Head of caudate nucleus (tissue), 42 donors: ENCODE results near the gene CALY.

Source experiments
- DNase-seq, 42 donors: peaks; one replicate each; pipeline versions ENCODE4 v3.0.0 to v3.0.0-alpha.2; 2020 to 2021; ENCODE audit warnings: mixed read lengths in 7 of 42
- intact Hi-C: fragments of 100-400 bp; cut with DNase I; formaldehyde crosslinking; loops from one replicate; pipeline ENCODE4 v1.15.0; 2022

Gene CALY

DNA sequence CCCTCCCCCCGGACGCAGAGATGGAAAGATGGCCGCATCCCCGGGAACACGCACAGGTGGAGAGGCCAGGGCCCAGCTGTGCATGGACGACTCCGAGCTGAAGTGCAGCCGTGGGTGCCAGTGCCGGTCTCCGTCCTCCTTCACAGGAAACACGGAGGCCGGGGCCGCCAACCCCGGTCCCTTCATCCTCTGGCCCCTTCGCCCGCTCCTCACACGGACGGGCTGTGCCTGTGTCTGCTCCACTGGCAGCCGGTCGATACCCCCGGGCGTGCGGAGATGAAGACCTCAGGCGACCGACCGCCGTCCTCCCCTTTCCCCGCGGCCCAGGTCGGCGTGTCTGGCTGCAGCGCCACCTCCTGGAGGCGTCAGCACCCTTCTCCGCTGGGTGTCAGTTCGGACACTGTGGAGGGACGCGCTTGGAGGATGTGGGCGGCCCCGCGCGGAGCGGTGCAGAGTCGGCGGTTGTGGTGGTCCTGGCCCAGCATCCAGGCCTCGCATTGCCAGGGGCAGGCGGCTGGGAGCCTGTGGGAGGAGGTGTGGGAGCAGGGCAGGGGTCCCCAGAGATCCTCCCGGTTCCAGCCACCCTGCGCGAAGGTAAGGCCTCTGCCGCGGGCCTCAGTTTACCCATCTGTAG is 18.1 kb downstream of the CALY start:
- intact Hi-C loops: no loop called here
- DNase-seq: peak in 39 of 42 donors; percentile 31 to 85 (median 65)

DNA sequence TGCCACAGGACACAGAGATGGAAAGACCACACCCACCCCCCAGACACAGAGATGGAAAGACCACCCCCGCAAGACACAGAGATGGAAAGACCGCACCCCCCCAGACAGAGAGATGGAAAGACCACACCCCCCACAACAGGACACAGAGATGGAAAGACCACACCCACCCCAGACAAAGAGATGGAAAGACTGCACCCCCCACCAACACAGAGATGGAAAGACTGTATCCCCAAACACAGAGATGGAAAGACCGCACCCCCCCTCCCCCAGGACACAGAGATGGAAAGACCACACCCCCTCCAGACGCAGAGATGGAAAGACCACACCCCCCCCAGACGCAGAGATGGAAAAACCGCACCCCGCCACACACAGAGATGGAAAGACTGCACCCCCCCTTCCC is 20.0 kb downstream of the CALY start:
- intact Hi-C loops: no loop called here
- no peak for DNase-seq

DNA sequence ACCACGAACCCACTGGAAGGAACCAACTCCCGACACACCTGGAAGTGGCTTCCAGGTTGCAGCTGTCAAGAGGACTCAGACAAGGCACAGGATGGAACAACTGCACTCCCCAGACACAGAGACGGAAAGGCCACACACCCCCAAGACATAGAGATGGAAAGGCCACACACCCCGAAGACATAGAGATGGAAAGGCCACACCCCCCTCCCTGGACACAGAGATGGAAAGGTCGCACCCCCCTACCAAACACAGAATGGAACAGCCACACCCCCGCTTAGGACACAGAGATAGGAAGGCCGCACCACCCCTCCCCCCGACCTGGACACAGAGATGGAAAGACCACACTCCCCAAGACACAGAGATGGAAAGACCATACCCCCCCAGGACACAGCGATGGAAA is 20.4 kb downstream of the CALY start:
- intact Hi-C loops: no loop called here
- no peak for DNase-seq

DNA sequence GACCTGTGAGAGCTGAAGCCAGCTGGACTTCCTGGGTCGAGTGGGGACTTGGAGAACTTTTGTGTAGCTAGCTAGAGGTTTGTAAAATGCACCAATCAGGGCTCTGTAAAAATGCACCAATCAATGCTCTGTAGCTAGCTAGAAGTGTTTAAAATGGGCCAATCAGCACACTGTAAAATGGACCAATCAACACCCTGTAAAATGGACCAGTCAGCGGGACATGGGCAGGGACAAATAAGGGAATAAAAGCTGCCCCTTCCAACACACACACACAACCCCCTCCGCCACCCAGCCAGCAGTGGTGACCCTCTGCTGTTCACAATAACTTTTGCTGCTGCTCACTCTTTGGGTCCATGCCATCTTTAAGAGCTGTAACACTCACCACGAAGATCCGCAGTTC is 20.8 kb downstream of the CALY start:
- no peak for DNase-seq
- intact Hi-C loops: no loop called here

GRCh38 chr10:133314911-133315310 is 21.8 kb downstream of the CALY start:
- DNase-seq: no peak
- intact Hi-C loops: no loop called here

- intact Hi-C loops: no loop called here
Measured at GRCh38 chr10:133313192-133313591, 23.5 kb downstream of the CALY start.

GRCh38 chr10:133312769-133313145 is 23.9 kb downstream of the CALY start:
- intact Hi-C loops: no loop called here
- no peak for DNase-seq

More at GRCh38 chr10:133313192-133313591, 23.5 kb downstream of the CALY start:
- DNase-seq: no peak

GRCh38 chr10:133312016-133312768 is 24.5 kb downstream of the CALY start:
- DNase-seq: no peak
- intact Hi-C loops: no loop called here

DNA sequence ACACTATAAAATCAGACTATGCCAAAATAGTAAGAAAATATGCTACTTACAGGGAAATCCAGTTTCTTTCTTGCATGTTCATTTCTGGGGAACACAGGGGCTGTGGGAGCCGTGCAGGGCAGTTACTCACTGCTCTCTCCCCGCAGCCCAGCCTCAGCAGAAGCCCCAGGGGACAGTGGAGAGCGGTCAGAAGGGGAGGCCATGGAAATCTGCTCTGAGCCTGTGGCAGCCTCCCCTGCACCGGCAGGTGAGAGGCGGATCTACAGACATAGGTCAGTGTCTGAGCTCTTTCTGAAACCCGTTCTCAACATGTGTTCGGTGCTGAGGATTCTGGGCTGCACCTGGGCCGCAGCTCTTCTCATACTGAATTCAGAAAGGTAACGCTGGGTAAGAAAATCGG is 25.1 kb downstream of the CALY start:
- intact Hi-C loops: no loop called here
- DNase-seq: no peak

DNA sequence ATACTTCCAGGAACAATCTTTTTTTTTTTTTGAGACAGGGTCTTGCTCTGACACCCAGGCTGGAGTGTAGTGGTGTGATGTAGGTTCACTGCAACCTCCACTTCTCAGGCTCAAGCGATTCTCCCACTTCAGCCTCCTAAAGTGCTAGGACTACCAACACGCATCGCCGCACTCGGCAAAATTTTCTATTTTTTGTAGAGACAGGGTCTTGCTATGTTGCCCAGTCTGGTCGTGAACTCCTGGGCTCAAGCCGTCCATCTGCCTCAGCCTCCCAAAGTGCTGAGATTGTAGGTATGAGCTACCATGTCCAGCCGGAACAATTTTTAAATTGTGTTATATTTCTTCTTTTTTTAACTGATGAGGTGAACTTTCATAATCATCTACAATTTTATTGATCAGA is 25.9 kb downstream of the CALY start:
- DNase-seq: no peak
- intact Hi-C loops: no loop called here

- DNase-seq: no peak
- intact Hi-C loops: no loop called here
Measured at GRCh38 chr10:133310399-133310755, 26.3 kb downstream of the CALY start.

- peak in 1 of 42 donors; percentile 16 for DNase-seq
- intact Hi-C loops: no loop called here
Measured at GRCh38 chr10:133309720-133310398, 26.8 kb downstream of the CALY start.

DNA sequence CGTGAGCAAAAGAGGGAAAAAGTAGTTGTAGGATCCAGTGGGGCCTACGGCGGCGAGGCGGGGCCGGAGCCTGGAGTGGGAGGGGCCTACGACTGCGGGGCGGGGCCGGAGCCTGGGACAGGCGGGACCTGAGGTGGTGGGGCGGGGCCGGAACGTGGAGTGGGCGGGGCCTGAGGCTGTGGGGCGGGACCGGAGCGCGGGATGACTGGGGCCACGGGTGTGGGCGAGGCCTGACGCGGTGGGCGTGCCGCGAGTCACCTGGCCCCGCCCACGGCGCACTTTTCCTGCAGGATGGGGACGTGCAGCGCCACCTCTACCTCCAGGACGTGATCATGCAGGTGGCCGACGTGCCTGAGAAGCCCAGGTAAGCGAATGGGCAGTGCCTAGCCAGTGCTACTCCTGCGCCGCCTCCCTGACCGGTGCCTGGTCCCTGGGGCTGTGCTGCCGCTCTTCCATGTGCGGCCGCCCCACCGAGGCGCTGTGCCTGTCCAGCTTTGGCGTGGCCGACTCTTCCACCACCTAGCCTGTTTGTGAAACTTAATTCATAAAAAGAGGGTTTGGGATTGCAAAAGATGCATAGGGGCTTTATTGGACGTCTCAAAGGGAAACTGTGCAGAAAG is 27.5 kb downstream of the CALY start:
- DNase-seq: peak; percentile 83 to 97 (median 94)
- intact Hi-C loops: no loop called here

GRCh38 chr10:133308421-133309099 is 28.1 kb downstream of the CALY start, which contains the start of the genes TUBGCP2 and ZNF511:
TUBGCP2 (minus strand) TSS chr10:133308872; CDS start chr10:133302941, 5,931 bp downstream.
ZNF511 (plus strand) TSS chr10:133308914; CDS start chr10:133308944, 30 bp downstream.
- intact Hi-C loops: no loop called here
- DNase-seq: peak; percentile 52 to 95 (median 88)

DNA sequence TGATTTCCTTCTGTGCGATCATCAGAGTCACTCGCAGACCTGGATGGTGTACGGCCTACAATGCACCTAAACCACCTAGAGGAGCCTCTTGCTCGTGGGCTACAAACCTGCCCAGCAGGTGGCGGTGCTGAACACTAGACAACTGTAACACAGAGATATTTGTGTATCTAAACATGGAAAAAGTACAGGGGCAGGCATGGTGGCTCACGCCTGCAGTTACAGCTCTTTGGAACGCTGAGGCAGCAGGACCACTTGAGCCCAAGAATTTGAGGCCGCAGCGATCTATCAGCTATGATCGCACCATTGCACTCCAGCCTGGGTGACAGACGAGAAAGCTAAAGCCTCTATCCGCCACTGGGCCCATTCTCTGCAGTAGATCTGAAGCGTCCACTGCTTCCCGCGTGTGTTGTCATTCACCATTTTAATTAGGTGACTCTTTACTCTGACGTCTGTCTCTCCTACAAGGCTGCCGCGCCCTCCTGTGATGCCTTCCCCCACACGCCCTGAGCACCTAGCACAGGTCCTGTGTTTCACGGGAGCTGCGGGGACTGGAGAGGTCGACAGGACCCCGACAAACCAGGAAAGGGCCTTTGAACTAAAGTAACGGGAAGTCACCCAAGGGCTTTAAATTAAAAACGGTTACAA is 28.8 kb downstream of the CALY start:
- DNase-seq: peak; percentile 36 to 88 (median 76)
- intact Hi-C loops: no loop called here

DNA sequence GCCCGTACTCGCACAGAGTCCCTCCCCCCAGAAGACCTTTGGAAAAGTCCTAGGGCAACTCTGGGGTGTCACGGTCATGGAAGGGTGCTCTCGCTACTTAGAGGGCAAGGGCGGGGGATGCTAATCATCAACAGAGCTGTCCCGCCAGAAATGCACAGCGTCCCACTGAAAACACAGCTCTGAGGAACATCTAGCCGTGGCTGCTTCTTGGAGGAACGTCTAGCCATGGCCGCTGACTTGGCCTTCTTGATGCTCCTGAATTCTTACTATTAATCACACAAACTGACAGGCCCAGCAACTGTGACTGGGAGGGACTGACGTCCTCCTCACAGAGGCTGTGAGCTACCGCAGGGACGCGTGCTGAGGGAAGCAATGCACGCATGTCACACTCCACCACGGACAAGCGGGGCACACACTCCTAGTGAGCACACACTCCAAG is 29.7 kb downstream of the CALY start:
- intact Hi-C loops: no loop called here
- no peak for DNase-seq

GRCh38 chr10:133306097-133306476 is 30.6 kb downstream of the CALY start:
- no peak for DNase-seq
- intact Hi-C loops: no loop called here

DNA sequence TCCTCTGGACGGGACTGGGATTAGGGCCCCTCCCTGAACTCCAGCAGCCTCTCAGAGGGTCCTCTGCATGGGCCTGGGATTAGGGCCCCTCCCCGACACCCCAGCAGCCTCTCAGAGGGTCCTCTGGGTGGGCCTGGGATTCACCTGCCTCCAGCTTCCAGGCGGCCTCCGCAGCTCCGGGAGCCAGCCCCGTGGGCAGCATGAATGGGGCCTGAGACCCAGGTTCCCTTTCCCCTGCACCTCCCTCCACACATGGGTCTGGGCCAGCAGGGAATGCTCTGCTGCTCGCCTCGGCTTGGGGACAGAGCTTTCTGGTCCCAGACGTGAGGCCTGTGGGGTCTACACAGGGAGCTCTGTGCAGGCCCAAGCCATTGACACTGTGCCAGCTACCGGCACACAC is 33.5 kb downstream of the CALY start:
- no peak for DNase-seq
- intact Hi-C loops: no loop called here

DNA sequence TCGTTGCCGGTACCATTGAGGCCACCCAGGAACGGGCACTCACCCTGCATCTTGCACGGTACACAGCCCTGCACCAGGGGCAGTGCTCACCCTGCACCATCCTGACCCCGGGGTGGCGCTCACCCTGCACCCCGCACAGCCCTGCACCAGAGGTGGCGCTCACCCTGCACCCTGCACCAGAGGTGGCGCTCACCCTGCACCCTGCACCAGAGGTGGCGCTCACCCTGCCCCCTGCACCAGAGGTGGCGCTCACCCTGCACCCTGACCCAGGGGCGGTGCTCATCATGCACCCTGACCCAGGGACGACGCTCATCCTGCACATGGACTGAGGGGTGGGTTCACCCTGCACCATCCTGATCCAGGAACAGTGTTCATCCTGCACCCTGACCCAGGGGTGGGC is 34.5 kb downstream of the CALY start:
- intact Hi-C loops: no loop called here
- no peak for DNase-seq
